Measurements from ENCODE around the gene CDK18. TPM values are rescaled to one million over a fixed set of nuclear protein-coding genes. Genes with fewer than 3 reads are reported as not detected.
A peak's percentile ranks its signal among the peaks of the same experiment; 100 is the strongest.

Gene CDK18
- total and polyA plus RNA-seq, 2 donors from 2014 or later, result 25.7 to 36.3 TPM

DNA sequence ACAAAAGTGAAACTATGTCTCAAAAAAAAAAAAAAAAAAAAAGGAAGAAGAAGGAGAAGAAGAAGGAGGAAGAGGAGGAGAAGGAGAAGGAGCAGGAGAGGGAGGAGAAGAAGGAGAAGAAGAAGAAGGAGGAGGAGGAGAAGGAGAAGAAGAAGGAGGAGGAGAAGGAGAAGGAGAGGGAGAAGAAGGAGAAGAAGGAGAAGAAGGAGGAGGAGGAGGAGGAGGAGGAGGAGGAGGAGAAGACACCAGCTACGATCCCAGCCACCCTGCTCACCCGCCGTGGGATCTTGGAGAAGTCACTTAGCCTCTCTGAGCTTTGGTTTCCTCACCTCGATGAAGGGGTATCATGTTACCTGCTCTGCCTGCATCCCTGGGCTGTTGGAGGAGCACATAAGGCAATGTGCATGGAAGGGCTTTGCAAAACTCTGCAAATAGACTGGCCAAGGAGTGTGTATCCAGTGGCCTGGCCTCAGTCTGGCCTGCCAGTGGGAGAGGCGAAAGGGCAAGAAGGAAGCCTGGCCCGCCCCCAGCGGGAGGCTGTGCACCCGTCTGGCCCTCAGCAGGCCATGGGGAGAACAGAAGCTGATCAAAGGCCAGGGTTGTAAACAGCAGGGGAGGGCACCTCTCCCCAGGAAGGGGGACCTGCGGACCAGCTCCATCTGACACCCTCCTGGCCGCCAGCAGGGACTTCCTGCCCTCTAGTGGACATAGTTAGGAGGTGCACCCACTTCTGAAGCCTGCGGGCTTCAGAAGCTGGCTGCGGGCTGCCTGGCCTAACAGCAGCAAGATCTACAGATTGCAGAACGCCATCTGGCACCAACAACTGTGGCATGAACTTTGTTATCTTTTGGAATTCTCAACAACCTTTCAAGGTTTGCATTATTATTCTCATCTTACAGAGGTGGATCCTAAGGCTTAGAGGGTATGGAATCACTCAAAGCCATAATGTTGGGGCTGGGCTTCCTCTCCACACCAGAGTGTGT, 19.2 kb upstream of the CDK18 start:
- Histone ChIP-seq H3K4me3 (ENCODE audit: low read length in 3 of 3) (no peak overlapping the region), H3K27me3 (ENCODE audit: control insufficient read depth, insufficient read depth, low read length) (no peaks in the 10 kb centered on the region), H3K36me3 (ENCODE audit: control insufficient read depth in 2 of 3, insufficient read depth in 3 of 3, low read length in 3 of 3) (no peaks in the 10 kb centered on the region), H3K9me3 (ENCODE audit: control insufficient read depth in 2 of 3, insufficient read depth in 1 of 3, low read length in 3 of 3) (no peaks in the 10 kb centered on the region), H3K27ac (ENCODE audit: low read depth in 2 of 2, low read length in 2 of 2) (no peak overlapping the region), H3K9ac (ENCODE audit: low read length in 3 of 3) (no peak overlapping the region), H3K4me1 (ENCODE audit: control insufficient read depth in 2 of 3, insufficient read depth in 2 of 3, low read depth in 1 of 3, low read length in 3 of 3) (no peaks in the 10 kb centered on the region)
- TF ChIP-seq, protein P1, sequence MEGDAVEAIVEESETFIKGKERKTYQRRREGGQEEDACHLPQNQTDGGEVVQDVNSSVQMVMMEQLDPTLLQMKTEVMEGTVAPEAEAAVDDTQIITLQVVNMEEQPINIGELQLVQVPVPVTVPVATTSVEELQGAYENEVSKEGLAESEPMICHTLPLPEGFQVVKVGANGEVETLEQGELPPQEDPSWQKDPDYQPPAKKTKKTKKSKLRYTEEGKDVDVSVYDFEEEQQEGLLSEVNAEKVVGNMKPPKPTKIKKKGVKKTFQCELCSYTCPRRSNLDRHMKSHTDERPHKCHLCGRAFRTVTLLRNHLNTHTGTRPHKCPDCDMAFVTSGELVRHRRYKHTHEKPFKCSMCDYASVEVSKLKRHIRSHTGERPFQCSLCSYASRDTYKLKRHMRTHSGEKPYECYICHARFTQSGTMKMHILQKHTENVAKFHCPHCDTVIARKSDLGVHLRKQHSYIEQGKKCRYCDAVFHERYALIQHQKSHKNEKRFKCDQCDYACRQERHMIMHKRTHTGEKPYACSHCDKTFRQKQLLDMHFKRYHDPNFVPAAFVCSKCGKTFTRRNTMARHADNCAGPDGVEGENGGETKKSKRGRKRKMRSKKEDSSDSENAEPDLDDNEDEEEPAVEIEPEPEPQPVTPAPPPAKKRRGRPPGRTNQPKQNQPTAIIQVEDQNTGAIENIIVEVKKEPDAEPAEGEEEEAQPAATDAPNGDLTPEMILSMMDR (IDR thresholded peaks at IDR 0.05; ENCODE audit: borderline replicate concordance, extremely low read depth, insufficient read depth), result peak; percentile 94
- intact Hi-C loops (cut with DNase I), result loop anchor here (5.0 to 10.0 kb wide), 3 partner anchors 42 to 88 kb away; no protein-coding TSS in a partner anchor
- FAIRE-seq, result no peak
- peak; percentile 79 to 88 (median 86) for DNase-seq

DNA sequence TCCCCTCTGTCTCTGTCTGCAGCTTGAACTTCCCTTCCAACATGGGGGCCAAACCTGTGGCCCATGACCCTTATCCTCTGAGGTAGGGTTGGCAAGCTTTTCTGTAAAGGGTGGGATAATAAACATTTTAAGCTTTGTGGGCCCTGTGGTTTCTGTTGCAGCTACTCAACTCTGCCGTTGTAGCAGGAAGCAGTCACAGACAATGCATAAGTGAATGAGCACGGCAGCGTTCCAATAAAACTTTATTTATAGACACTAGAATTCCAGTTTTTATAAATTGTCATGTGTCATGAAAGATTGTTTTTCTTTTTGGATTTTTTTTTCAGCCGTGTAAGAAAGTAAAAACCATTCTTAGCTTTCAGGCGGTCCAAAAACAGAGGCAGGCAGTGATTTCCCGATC, 18.2 kb upstream of the CDK18 start:
- Histone ChIP-seq H3K4me1 (ENCODE audit: control insufficient read depth in 2 of 3, insufficient read depth in 2 of 3, low read depth in 1 of 3, low read length in 3 of 3) (no peaks in the 10 kb centered on the region), H3K27ac (ENCODE audit: low read depth in 2 of 2, low read length in 2 of 2) (no peak overlapping the region), H3K9ac (ENCODE audit: low read length in 3 of 3) (no peak overlapping the region), H3K36me3 (ENCODE audit: control insufficient read depth in 2 of 3, insufficient read depth in 3 of 3, low read length in 3 of 3) (no peaks in the 10 kb centered on the region), H3K4me3 (ENCODE audit: low read length in 3 of 3) (no peak overlapping the region), H3K9me3 (ENCODE audit: control insufficient read depth in 2 of 3, insufficient read depth in 1 of 3, low read length in 3 of 3) (no peaks in the 10 kb centered on the region), H3K27me3 (ENCODE audit: control insufficient read depth, insufficient read depth, low read length) (no peaks in the 10 kb centered on the region)
- TF ChIP-seq, protein P1 (IDR thresholded peaks at IDR 0.05; ENCODE audit: borderline replicate concordance, extremely low read depth, insufficient read depth), result no peak
- intact Hi-C loops (cut with DNase I), result loop anchor here (5.0 to 10.0 kb wide), 3 partner anchors 41 to 89 kb away; no protein-coding TSS in a partner anchor
- FAIRE-seq (no peak), DNase-seq (no peak)

DNA sequence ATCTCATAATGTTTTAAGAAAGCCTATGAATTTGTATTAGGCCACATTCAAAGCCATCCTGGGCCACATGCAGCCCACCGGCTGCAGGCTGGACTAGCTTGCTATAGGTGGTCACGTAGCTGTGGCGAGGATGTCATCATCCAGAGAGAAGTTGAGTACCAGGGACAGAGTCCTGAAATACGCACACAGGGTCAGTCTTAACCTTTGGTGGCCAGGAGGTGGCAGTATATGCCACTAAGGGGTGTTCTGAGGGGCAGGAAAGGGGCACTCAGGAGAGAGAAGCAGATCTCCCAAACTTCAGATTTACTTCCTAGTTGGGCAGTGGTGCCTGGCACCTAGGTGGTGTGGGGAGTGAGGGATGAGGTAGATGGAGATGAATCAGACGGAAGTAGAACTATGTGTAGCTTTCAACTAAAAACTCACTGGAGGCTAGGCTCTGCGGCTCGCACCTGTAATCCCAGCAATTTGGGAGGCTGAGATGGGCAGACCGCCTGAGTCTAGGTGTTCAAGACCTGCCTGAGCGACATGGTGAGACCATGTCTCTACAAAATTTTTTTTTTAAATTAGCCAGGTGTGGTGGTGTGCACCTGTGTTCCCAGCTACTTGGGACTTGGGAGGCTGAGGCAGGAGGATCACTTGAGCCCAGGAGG, 16.3 kb upstream of the CDK18 start:
- peak in 4 of 5 donors; percentile 74 to 91 (median 78) for DNase-seq
- Histone ChIP-seq H3K4me3 (ENCODE audit: low read length in 3 of 3) (no peak overlapping the region), H3K9me3 (ENCODE audit: control insufficient read depth in 2 of 3, insufficient read depth in 1 of 3, low read length in 3 of 3) (no peaks in the 10 kb centered on the region), H3K36me3 (ENCODE audit: control insufficient read depth in 2 of 3, insufficient read depth in 3 of 3, low read length in 3 of 3) (no peaks in the 10 kb centered on the region), H3K27me3 (ENCODE audit: control insufficient read depth, insufficient read depth, low read length) (no peaks in the 10 kb centered on the region), H3K9ac (ENCODE audit: low read length in 3 of 3) (no peak overlapping the region), H3K4me1 (ENCODE audit: control insufficient read depth in 2 of 3, insufficient read depth in 2 of 3, low read depth in 1 of 3, low read length in 3 of 3) (peaks cover 0 to 10% (median 5%) of the 10 kb centered on the region in 3 donors), H3K27ac (ENCODE audit: low read depth in 2 of 2, low read length in 2 of 2) (no peak overlapping the region)
- TF ChIP-seq, protein P1 (IDR thresholded peaks at IDR 0.05; ENCODE audit: borderline replicate concordance, extremely low read depth, insufficient read depth), result peak; percentile 85
- FAIRE-seq, result no peak
- intact Hi-C loops (cut with DNase I), result loop anchor here (5.0 to 10.0 kb wide), 3 partner anchors 39 to 91 kb away; no protein-coding TSS in a partner anchor
